Vagina (tissue), 2 donors: ENCODE data around the gene GNAZ.

Experiments
- POLR2A ChIP-seq, 2 donors: fragments of 450-650 bp; IDR thresholded peaks; one replicate each; pipeline ENCODE4 v1.6.1; 2017; ENCODE audit warnings: antibody characterized with exemption in 2 of 2, mild to moderate bottlenecking in 2 of 2, moderate library complexity in 2 of 2
- POLR2AphosphoS5 ChIP-seq, 2 donors: sonication (generic); formaldehyde crosslinking; IDR thresholded peaks; one replicate each; pipeline ENCODE4 v1.9.0; 2017; ENCODE audit warnings: antibody characterized with exemption in 2 of 2, mild to moderate bottlenecking in 2 of 2, low read depth in 1 of 2; ENCODE audit not compliant: insufficient read depth in 1 of 2
- TF ChIP-seq, protein P1 (sequence below), 3 experiments: fragments of 450-650 bp in 2 of 3; fragments of 200-600 bp in 1 of 3; sonication (generic) in 1 of 3; IDR thresholded peaks; one replicate each; pipeline ENCODE4 v1.5.1; 2017 to 2019; ENCODE audit warnings: antibody characterized with exemption in 3 of 3, mild to moderate bottlenecking in 2 of 3, moderate library complexity in 2 of 3

DNA sequence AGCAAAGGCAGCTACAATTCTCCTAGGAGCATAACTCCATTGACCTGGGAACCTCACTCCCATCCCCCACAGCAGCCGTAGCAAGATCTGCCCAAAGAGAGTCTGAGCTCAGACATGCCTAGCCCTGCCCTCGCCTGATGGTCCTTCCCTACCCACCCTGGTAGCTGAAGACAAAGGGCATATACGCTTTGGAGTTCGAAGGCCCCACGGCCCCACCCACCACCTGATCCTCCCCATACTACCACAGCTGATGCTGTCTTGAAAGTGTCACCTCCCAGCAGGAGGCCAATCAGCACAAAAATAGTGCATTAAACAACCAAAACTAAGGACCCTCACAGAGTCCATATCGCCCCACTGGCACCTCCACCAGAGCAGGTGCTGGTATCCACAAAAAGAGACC, 22.6 kb upstream of the GNAZ start:
- TF ChIP-seq, protein P1, sequence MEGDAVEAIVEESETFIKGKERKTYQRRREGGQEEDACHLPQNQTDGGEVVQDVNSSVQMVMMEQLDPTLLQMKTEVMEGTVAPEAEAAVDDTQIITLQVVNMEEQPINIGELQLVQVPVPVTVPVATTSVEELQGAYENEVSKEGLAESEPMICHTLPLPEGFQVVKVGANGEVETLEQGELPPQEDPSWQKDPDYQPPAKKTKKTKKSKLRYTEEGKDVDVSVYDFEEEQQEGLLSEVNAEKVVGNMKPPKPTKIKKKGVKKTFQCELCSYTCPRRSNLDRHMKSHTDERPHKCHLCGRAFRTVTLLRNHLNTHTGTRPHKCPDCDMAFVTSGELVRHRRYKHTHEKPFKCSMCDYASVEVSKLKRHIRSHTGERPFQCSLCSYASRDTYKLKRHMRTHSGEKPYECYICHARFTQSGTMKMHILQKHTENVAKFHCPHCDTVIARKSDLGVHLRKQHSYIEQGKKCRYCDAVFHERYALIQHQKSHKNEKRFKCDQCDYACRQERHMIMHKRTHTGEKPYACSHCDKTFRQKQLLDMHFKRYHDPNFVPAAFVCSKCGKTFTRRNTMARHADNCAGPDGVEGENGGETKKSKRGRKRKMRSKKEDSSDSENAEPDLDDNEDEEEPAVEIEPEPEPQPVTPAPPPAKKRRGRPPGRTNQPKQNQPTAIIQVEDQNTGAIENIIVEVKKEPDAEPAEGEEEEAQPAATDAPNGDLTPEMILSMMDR (IDR thresholded peaks at IDR 0.05) = no peak
- TF ChIP-seq POLR2A (IDR thresholded peaks at IDR 0.05) = no peak
- TF ChIP-seq POLR2AphosphoS5 (IDR thresholded peaks at IDR 0.05; ENCODE audit: insufficient read depth in 1 of 2, low read depth in 1 of 2) = no peak
